Inflammatory macrophage (primary cell): ENCODE data around the gene MAST4.
A peak's percentile ranks its signal among the peaks of the same experiment; 100 is the strongest.
"Not testable (repeated sequence)": the region's sequence is repeated elsewhere in the genome, so short reads cannot be mapped to it uniquely, and the experiment has no call there.

Source experiments
- DNase-seq, 2 donors: peaks; one replicate each; pipeline ENCODE4 v3.0.0-alpha.2; 2020 to 2022

Gene MAST4

GRCh38 chr5:67168069-67168468 lies 571.9 kb downstream of the MAST4 start:
- no peak for DNase-seq

- DNase-seq, result peak; percentile 50 to 60
Observed at GRCh38 chr5:67170767-67171166, 574.6 kb downstream of the MAST4 start.

- DNase-seq, result not testable (repeated sequence)
Observed at GRCh38 chr5:67173351-67173750, 577.2 kb downstream of the MAST4 start.

- no peak for DNase-seq
Observed at GRCh38 chr5:67173959-67174358, 577.8 kb downstream of the MAST4 start.

GRCh38 chr5:67176936-67177335 lies 580.7 kb downstream of the MAST4 start:
- DNase-seq, result peak; percentile 62 to 79

GRCh38 chr5:67178085-67178484 lies 581.9 kb downstream of the MAST4 start:
- peak; percentile 86 to 87 for DNase-seq

- DNase-seq, result peak; percentile 81 to 84
Observed at GRCh38 chr5:67178966-67179365, 582.8 kb downstream of the MAST4 start.

- no peak for DNase-seq
Observed at GRCh38 chr5:67179697-67180361, 583.6 kb downstream of the MAST4 start.

GRCh38 chr5:67181648-67182221 lies 585.5 kb downstream of the MAST4 start:
- DNase-seq, result peak; percentile 92 to 93

GRCh38 chr5:67182301-67182790 lies 586.2 kb downstream of the MAST4 start:
- DNase-seq, result peak; percentile 89 to 97

GRCh38 chr5:67183859-67184258 lies 587.7 kb downstream of the MAST4 start:
- no peak for DNase-seq

GRCh38 chr5:67187006-67187715 lies 591.0 kb downstream of the MAST4 start:
- DNase-seq, result peak; percentile 86

- DNase-seq, result peak in 1 of 2 donors; percentile 2
Observed at GRCh38 chr5:67188274-67189078, 592.3 kb downstream of the MAST4 start.

- DNase-seq, result peak in 1 of 2 donors; percentile 43
Observed at GRCh38 chr5:67189079-67189354, 592.8 kb downstream of the MAST4 start.

- DNase-seq, result peak in 1 of 2 donors; percentile 45
Observed at GRCh38 chr5:67189931-67190330, 593.7 kb downstream of the MAST4 start.

- peak; percentile 39 to 64 for DNase-seq
Observed at GRCh38 chr5:67190410-67190809, 594.2 kb downstream of the MAST4 start.

GRCh38 chr5:67190861-67191260 lies 594.7 kb downstream of the MAST4 start:
- no peak for DNase-seq

- peak; percentile 77 to 89 for DNase-seq
Observed at GRCh38 chr5:67192719-67193438, 596.7 kb downstream of the MAST4 start.

- DNase-seq, result no peak
Observed at GRCh38 chr5:67193439-67193807, 597.2 kb downstream of the MAST4 start.

- DNase-seq, result peak; percentile 75 to 76
Observed at GRCh38 chr5:67194166-67194565, 598.0 kb downstream of the MAST4 start.

GRCh38 chr5:67195406-67196275 lies 599.4 kb downstream of the MAST4 start:
- peak in 1 of 2 donors; percentile 42 for DNase-seq
